Vagina (tissue), 2 donors: ENCODE measurements around the gene OR6X1. TPM values are rescaled to one million over a fixed set of nuclear protein-coding genes. Genes with fewer than 3 reads are reported as not detected.

Experiments used
- DNase-seq, 2 donors: peaks; one replicate each; pipeline ENCODE4 v3.0.0-alpha.2; 2017; ENCODE audit errors: extremely low spot score in 2 of 2
- H3K27ac ChIP-seq: fragments of 200-600 bp; sonication (generic); one replicate; pipeline ENCODE4 v1.5.1; 2019
- H3K27me3 ChIP-seq: fragments of 200-600 bp; sonication (generic); one replicate; pipeline ENCODE4 v1.5.1; 2019
- H3K36me3 ChIP-seq, 2 donors: fragments of 200-600 bp; sonication (generic); one replicate each; pipeline ENCODE4 v1.5.1; 2017 to 2019
- H3K4me1 ChIP-seq: fragments of 200-600 bp; sonication (generic); one replicate; pipeline ENCODE4 v1.5.1; 2019
- H3K4me3 ChIP-seq, 2 donors: fragments of 200-600 bp; sonication (generic); 1 replicate in 1 of 2; 2 replicates in 1 of 2; pipeline ENCODE4 v1.5.1; 2016 to 2019
- H3K9me3 ChIP-seq: fragments of 200-600 bp; sonication (generic); one replicate; pipeline ENCODE4 v1.5.1; 2019
- POLR2A ChIP-seq, 2 donors: fragments of 450-650 bp; IDR thresholded peaks; one replicate each; pipeline ENCODE4 v1.6.1; 2017; ENCODE audit warnings: antibody characterized with exemption in 2 of 2, mild to moderate bottlenecking in 2 of 2, moderate library complexity in 2 of 2
- POLR2AphosphoS5 ChIP-seq, 2 donors: sonication (generic); formaldehyde crosslinking; IDR thresholded peaks; one replicate each; pipeline ENCODE4 v1.9.0; 2017; ENCODE audit warnings: antibody characterized with exemption in 2 of 2, mild to moderate bottlenecking in 2 of 2, low read depth in 1 of 2; ENCODE audit not compliant: insufficient read depth in 1 of 2
- intact Hi-C: fragments of 100-400 bp; cut with DNase I; formaldehyde crosslinking; loops from one replicate; pipeline ENCODE4 v1.15.1; 2023
- total RNA-seq: library from RNA; depleted of rRNA; stranded (reverse); fragments of >200 nt; gene quantifications from one replicate; pipeline ENCODE4 v1.2.3, GENCODE V29; 2016
- TF ChIP-seq, protein P1 (sequence below), 3 experiments: fragments of 450-650 bp in 2 of 3; fragments of 200-600 bp in 1 of 3; sonication (generic) in 1 of 3; IDR thresholded peaks; one replicate each; pipeline ENCODE4 v1.5.1; 2017 to 2019; ENCODE audit warnings: antibody characterized with exemption in 3 of 3, mild to moderate bottlenecking in 2 of 3, moderate library complexity in 2 of 3

OR6X1 gene
- total RNA-seq, 1 donor from 2014 or later: not detected

DNA sequence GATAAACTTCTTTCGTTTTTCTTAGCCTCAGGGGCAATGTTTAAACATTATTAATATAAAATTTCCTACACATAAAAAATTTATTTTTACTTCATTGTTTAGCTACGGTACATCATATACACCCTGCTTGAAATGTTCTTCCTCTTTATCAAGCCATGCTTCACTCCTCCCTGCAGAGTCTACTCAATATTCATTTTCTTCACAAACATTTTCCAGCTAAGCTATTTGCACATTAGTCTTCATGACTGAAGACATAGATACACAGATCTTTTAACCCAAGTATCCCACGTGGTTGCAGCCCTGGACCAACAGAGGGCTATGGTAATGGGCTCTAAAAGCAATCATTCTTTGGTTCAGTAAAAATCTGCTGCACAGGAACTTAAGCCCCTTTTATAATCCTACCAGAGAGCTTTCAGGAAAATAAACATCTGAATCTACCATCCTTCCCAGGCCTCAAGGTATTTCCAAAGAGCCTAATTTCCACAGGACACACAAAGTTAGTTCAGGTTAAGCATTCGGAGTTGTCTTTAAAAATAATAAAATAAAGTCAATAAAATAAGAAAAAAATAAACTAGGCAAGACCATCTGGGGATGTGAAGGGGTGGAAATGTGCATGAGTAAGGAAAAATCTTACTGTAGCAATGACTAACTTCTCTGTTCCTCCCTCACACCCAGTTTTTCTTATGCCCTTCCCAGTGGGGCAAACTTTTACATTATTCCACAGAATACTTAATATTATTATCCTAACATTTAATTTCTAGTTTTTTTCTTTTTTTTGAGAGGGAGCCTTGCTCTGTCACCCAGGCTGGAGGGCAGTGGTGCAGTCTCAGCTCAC lies 21.6 kb upstream of the OR6X1 start:
- Histone ChIP-seq H3K9me3 (no peaks in the 10 kb centered on the region), H3K4me1 (no peaks in the 10 kb centered on the region), H3K27me3 (no peaks in the 10 kb centered on the region), H3K27ac (no peak overlapping the region), H3K36me3 (no peaks in the 10 kb centered on the region), H3K4me3 (no peak overlapping the region)
- intact Hi-C loops: no loop called here
- no peak for DNase-seq
- TF ChIP-seq, protein P1, sequence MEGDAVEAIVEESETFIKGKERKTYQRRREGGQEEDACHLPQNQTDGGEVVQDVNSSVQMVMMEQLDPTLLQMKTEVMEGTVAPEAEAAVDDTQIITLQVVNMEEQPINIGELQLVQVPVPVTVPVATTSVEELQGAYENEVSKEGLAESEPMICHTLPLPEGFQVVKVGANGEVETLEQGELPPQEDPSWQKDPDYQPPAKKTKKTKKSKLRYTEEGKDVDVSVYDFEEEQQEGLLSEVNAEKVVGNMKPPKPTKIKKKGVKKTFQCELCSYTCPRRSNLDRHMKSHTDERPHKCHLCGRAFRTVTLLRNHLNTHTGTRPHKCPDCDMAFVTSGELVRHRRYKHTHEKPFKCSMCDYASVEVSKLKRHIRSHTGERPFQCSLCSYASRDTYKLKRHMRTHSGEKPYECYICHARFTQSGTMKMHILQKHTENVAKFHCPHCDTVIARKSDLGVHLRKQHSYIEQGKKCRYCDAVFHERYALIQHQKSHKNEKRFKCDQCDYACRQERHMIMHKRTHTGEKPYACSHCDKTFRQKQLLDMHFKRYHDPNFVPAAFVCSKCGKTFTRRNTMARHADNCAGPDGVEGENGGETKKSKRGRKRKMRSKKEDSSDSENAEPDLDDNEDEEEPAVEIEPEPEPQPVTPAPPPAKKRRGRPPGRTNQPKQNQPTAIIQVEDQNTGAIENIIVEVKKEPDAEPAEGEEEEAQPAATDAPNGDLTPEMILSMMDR (IDR thresholded peaks at IDR 0.05): no peak
- TF ChIP-seq POLR2AphosphoS5 (IDR thresholded peaks at IDR 0.05; ENCODE audit: insufficient read depth in 1 of 2, low read depth in 1 of 2): no peak
- no peak for TF ChIP-seq POLR2A (IDR thresholded peaks at IDR 0.05)

DNA sequence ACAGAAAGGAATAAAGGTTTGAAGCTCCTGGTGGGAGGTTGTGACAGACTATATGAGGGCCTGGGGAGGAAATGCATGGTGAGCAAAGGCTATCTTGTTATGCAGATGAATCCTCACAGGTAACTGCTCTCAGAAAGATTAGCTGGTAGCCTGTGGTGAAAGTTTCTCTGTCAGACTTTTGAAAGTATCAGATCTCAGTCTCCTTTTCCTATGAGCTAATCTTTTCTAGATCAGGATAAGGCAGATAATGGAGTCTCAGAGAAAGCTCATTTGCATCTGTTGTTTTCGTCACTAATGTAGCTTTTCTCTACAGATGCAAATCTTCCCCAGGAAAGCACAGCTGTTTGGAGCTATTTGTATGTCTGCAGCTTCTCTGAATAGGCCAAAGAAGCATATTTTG lies 21.0 kb upstream of the OR6X1 start:
- DNase-seq: no peak
- no peaks in the 10 kb centered on the region for H3K9me3 ChIP-seq
- no peak overlapping the region for H3K27ac ChIP-seq
- intact Hi-C loops: no loop called here
- no peaks in the 10 kb centered on the region for H3K4me1 ChIP-seq
- H3K27me3 ChIP-seq: no peaks in the 10 kb centered on the region
- TF ChIP-seq, protein P1 (IDR thresholded peaks at IDR 0.05): no peak
- TF ChIP-seq POLR2AphosphoS5 (IDR thresholded peaks at IDR 0.05; ENCODE audit: insufficient read depth in 1 of 2, low read depth in 1 of 2): no peak
- TF ChIP-seq POLR2A (IDR thresholded peaks at IDR 0.05): no peak
- H3K36me3 ChIP-seq: no peaks in the 10 kb centered on the region
- H3K4me3 ChIP-seq: no peak overlapping the region

DNA sequence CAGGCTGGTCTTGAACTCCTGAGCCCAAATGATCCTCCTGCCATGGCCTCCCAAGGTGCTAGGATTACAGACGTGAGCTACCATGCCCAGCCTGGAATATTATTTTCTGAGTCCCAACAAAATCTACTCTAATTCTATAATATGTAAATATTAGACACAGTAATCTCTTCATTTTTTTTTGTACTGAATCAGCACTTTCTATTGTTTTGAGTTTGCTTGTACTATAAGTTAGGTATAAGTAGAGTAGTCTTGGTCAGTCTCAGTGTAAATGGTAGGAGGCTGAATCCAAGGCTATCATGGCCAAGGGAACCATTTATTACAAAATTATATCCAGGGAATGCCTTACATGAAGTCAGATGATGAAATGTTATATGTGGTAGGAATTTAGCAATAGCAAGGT lies 19.6 kb upstream of the OR6X1 start:
- no peaks in the 10 kb centered on the region for H3K4me1 ChIP-seq
- H3K4me3 ChIP-seq: no peak overlapping the region
- no peaks in the 10 kb centered on the region for H3K9me3 ChIP-seq
- TF ChIP-seq POLR2A (IDR thresholded peaks at IDR 0.05) (no peak), POLR2AphosphoS5 (IDR thresholded peaks at IDR 0.05; ENCODE audit: insufficient read depth in 1 of 2, low read depth in 1 of 2) (no peak)
- TF ChIP-seq, protein P1 (IDR thresholded peaks at IDR 0.05): no peak
- intact Hi-C loops: no loop called here
- H3K36me3 ChIP-seq: no peaks in the 10 kb centered on the region
- DNase-seq: no peak
- no peaks in the 10 kb centered on the region for H3K27me3 ChIP-seq
- no peak overlapping the region for H3K27ac ChIP-seq

DNA sequence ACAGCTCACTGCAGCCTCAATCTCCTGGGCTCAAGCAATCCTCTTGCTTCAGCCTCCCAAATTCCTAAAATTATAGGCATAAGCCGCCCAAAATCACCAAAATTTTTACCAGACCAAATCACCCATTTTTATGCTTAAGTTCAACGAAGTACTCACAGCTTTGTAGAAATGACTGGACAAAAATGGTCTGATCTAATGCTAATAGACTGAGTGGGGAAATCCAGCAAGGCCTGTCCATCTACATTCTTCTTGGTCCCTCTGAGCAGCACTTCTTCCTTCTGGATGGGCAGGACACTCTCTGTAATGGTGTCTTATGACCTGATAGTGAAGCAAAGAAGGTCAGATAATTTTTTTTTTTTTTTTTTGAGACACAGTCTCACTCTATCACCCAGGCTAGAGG lies 18.7 kb upstream of the OR6X1 start:
- no peak for TF ChIP-seq POLR2AphosphoS5 (IDR thresholded peaks at IDR 0.05; ENCODE audit: insufficient read depth in 1 of 2, low read depth in 1 of 2)
- TF ChIP-seq, protein P1 (IDR thresholded peaks at IDR 0.05): no peak
- no peak for TF ChIP-seq POLR2A (IDR thresholded peaks at IDR 0.05)
- intact Hi-C loops: no loop called here
- no peak for DNase-seq

DNA sequence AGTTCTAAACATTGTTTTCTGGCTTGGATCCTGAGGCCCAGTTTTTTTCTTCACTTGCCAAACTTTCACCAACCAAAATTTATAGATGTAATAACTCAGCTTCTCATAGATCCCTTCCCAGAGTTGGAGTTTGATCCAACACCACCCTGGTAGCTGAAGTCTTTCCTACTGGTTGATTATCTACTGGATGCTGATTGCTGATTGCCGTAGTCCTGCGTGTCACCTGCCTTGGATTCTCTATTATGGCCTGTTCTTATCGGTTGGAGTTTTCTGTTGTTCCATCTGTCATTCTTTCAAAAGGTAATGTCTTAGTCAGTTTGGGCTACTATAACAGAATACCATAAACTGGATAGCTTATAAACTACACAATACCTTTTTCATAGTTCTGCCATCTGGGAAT lies 17.3 kb upstream of the OR6X1 start:
- Histone ChIP-seq H3K27me3 (no peaks in the 10 kb centered on the region), H3K27ac (no peak overlapping the region), H3K9me3 (no peaks in the 10 kb centered on the region), H3K4me3 (no peak overlapping the region), H3K4me1 (no peaks in the 10 kb centered on the region), H3K36me3 (no peaks in the 10 kb centered on the region)
- TF ChIP-seq POLR2A (IDR thresholded peaks at IDR 0.05): no peak
- TF ChIP-seq, protein P1 (IDR thresholded peaks at IDR 0.05): no peak
- no peak for TF ChIP-seq POLR2AphosphoS5 (IDR thresholded peaks at IDR 0.05; ENCODE audit: insufficient read depth in 1 of 2, low read depth in 1 of 2)
- intact Hi-C loops: no loop called here
- DNase-seq: no peak

More for the DNA sequence above, 18.7 kb upstream of the OR6X1 start:
- Histone ChIP-seq H3K4me1 (no peaks in the 10 kb centered on the region), H3K4me3 (no peak overlapping the region), H3K27ac (no peak overlapping the region), H3K36me3 (no peaks in the 10 kb centered on the region), H3K9me3 (no peaks in the 10 kb centered on the region), H3K27me3 (no peaks in the 10 kb centered on the region)
